H9 (cell line): ENCODE results near the gene MYO15A. TPM values are rescaled to one million over a fixed set of nuclear protein-coding genes. Genes with fewer than 3 reads are reported as not detected.

Source experiments
- DNase-seq: peaks from one replicate; pipeline ENCODE4 v3.0.0-alpha.2; 2017
- H2AFZ ChIP-seq: one replicate; pipeline ENCODE4 v1.6.1; 2013; ENCODE audit warnings: mild to moderate bottlenecking, low read length, control low read depth, moderate library complexity
- H2AK5ac ChIP-seq: 2 replicates; pipeline ENCODE4 v1.6.1; 2013; ENCODE audit warnings: low read length, control low read depth, mixed read lengths; ENCODE audit not compliant: insufficient read length
- H2BK120ac ChIP-seq: one replicate; pipeline ENCODE4 v1.6.1; 2013; ENCODE audit warnings: low read depth, mild to moderate bottlenecking, low read length, control low read depth, inconsistent platforms; ENCODE audit not compliant: poor library complexity, severe bottlenecking
- H2BK12ac ChIP-seq: 2 replicates; pipeline ENCODE4 v1.6.1; 2013; ENCODE audit warnings: low read length, control low read depth, mixed read lengths, low read depth; ENCODE audit not compliant: insufficient read length
- H2BK15ac ChIP-seq: 2 replicates; pipeline ENCODE4 v1.6.1; 2013; ENCODE audit warnings: low read depth, low read length, control low read depth
- H2BK20ac ChIP-seq: one replicate; pipeline ENCODE4 v1.6.1; 2013; ENCODE audit warnings: low read depth, mild to moderate bottlenecking, low read length, control low read depth, inconsistent platforms; ENCODE audit not compliant: poor library complexity, severe bottlenecking
- H2BK5ac ChIP-seq: 2 replicates; pipeline ENCODE4 v1.6.1; 2013; ENCODE audit warnings: low read length, control low read depth, mixed read lengths; ENCODE audit not compliant: insufficient read length
- H3K14ac ChIP-seq: 2 replicates; pipeline ENCODE4 v1.6.1; 2013; ENCODE audit warnings: low read length, control low read depth; ENCODE audit not compliant: insufficient read depth
- H3K18ac ChIP-seq: 2 replicates; pipeline ENCODE4 v1.6.1; 2013; ENCODE audit warnings: low read depth, mild to moderate bottlenecking, mixed read lengths, low read length, control low read depth; ENCODE audit not compliant: insufficient read length
- H3K23ac ChIP-seq: 2 replicates; pipeline ENCODE4 v1.6.1; 2013; ENCODE audit warnings: low read length, control low read depth, mixed read lengths, low read depth; ENCODE audit not compliant: insufficient read length
- H3K23me2 ChIP-seq: 2 replicates; pipeline ENCODE4 v1.6.1; 2013; ENCODE audit warnings: low read depth, mild to moderate bottlenecking, mixed read lengths, low read length, control low read depth; ENCODE audit not compliant: insufficient read length, poor library complexity, severe bottlenecking
- H3K27ac ChIP-seq: 2 replicates; pipeline ENCODE4 v1.5.1; 2013; ENCODE audit warnings: low read length, control low read depth, mixed read lengths, low read depth; ENCODE audit not compliant: insufficient read length
- H3K27me3 ChIP-seq: 2 replicates; pipeline ENCODE4 v1.6.1; 2013; ENCODE audit warnings: low read length, control low read depth, inconsistent platforms; ENCODE audit not compliant: insufficient read depth
- H3K4ac ChIP-seq: 2 replicates; pipeline ENCODE4 v1.6.1; 2013; ENCODE audit warnings: low read depth, mild to moderate bottlenecking, control low read depth, inconsistent platforms, low read length, moderate library complexity
- H3K4me1 ChIP-seq: 2 replicates; pipeline ENCODE4 v1.6.1; 2013; ENCODE audit warnings: low read length, control low read depth, inconsistent platforms; ENCODE audit not compliant: insufficient read depth
- H3K4me2 ChIP-seq: 2 replicates; pipeline ENCODE4 v1.6.1; 2013; ENCODE audit warnings: low read length, control low read depth, mixed read lengths; ENCODE audit not compliant: insufficient read length, insufficient read depth
- H3K56ac ChIP-seq: 2 replicates; pipeline ENCODE4 v1.6.1; 2013; ENCODE audit warnings: low read depth, mild to moderate bottlenecking, mixed read lengths, low read length, control low read depth; ENCODE audit not compliant: insufficient read length
- H3K79me1 ChIP-seq: 2 replicates; pipeline ENCODE4 v1.6.1; 2013; ENCODE audit warnings: low read depth, mild to moderate bottlenecking, moderate library complexity, low read length, control low read depth, inconsistent platforms; ENCODE audit not compliant: insufficient read depth, poor library complexity, severe bottlenecking
- H3K79me2 ChIP-seq: 2 replicates; pipeline ENCODE4 v1.6.1; 2013; ENCODE audit warnings: low read length, control low read depth, inconsistent platforms; ENCODE audit not compliant: insufficient read depth
- H3K9ac ChIP-seq: 2 replicates; pipeline ENCODE4 v1.6.1; 2013; ENCODE audit warnings: low read length, control low read depth, mixed read lengths; ENCODE audit not compliant: insufficient read length; ENCODE audit errors: extremely low read depth
- H3K9me3 ChIP-seq: one replicate; pipeline ENCODE4 v1.6.1; 2013; ENCODE audit warnings: low read depth, low read length, inconsistent platforms; ENCODE audit not compliant: control insufficient read depth
- H3T11ph ChIP-seq: one replicate; pipeline ENCODE4 v1.6.1; 2013; ENCODE audit warnings: mild to moderate bottlenecking, low read length, control low read depth, inconsistent platforms
- H4K20me1 ChIP-seq: one replicate; pipeline ENCODE4 v1.6.1; 2013; ENCODE audit not compliant: control insufficient read depth, insufficient read length, insufficient read depth
- H4K5ac ChIP-seq: 2 replicates; pipeline ENCODE4 v1.6.1; 2013; ENCODE audit warnings: low read depth, mild to moderate bottlenecking, mixed read lengths, low read length, control low read depth; ENCODE audit not compliant: insufficient read length
- H4K8ac ChIP-seq: replicated peaks from 2 replicates; pipeline ENCODE4 v1.6.1; 2013; ENCODE audit warnings: low read length, control low read depth, mixed read lengths, low read depth; ENCODE audit not compliant: insufficient read length
- H4K91ac ChIP-seq: 2 replicates; pipeline ENCODE4 v1.6.1; 2013; ENCODE audit warnings: low read depth, mild to moderate bottlenecking, moderate library complexity, mixed read lengths, low read length, control low read depth; ENCODE audit not compliant: insufficient read length
- H3K27ac Mint-ChIP-seq, 3 experiments: 2 replicates in 2 of 3; 3 replicates in 1 of 3; pipeline ENCODE4 v1.8.0; 2020 to 2021; ENCODE audit warnings: mixed read lengths in 3 of 3, mild to moderate bottlenecking in 1 of 3, moderate library complexity in 1 of 3
- H3K27me3 Mint-ChIP-seq: 2 replicates; pipeline ENCODE4 v1.8.0; 2021; ENCODE audit warnings: low read depth, mild to moderate bottlenecking, moderate library complexity, mixed read lengths
- H3K36me3 Mint-ChIP-seq, 3 experiments: 2 replicates in 2 of 3; 3 replicates in 1 of 3; pipeline ENCODE4 v1.8.0; 2020 to 2021; ENCODE audit warnings: low read depth in 3 of 3, mixed read lengths in 3 of 3; ENCODE audit not compliant: insufficient read depth in 1 of 3
- H3K4me1 Mint-ChIP-seq, 2 experiments: 2 replicates each; pipeline ENCODE4 v1.8.0; 2020; ENCODE audit warnings: mixed read lengths in 2 of 2
- H3K4me3 Mint-ChIP-seq, 2 experiments: 2 replicates in 1 of 2; 3 replicates in 1 of 2; pipeline ENCODE4 v1.8.0; 2020 to 2021; ENCODE audit warnings: mild to moderate bottlenecking in 2 of 2, mixed read lengths in 2 of 2, moderate library complexity in 1 of 2
- H3K9me3 Mint-ChIP-seq, 2 experiments: 2 replicates in 1 of 2; 3 replicates in 1 of 2; pipeline ENCODE4 v1.8.0; 2020; ENCODE audit warnings: mild to moderate bottlenecking in 2 of 2, mixed read lengths in 2 of 2, moderate library complexity in 1 of 2
- WGBS: extraction: QIAGEN DNeasy Blood & Tissue Kit; methylation state at CpG from one replicate; pipeline ENCODE4 v1.1.7; 2013; ENCODE audit warnings: missing lambda C conversion rate, low lambda C conversion rate, mixed read lengths; ENCODE audit not compliant: insufficient read length; ENCODE audit errors: extremely low coverage; 5-methylcytosine and 5-hydroxymethylcytosine counted together
- total RNA-seq: library from RNA; stranded (reverse); gene quantifications from 2 replicates; pipeline ENCODE4 v1.2.1, GENCODE V29; 2021
- TF ChIP-seq, protein P1 (sequence below): fragments of 200-600 bp; sonication (generic); conservative IDR thresholded peaks from 3 replicates; pipeline ENCODE4 v1.8.0; 2021; ENCODE audit warnings: antibody characterized with exemption, mild to moderate bottlenecking

Gene MYO15A
- total RNA-seq, 1 experiment from 2014 or later, result 2.5 TPM

DNA sequence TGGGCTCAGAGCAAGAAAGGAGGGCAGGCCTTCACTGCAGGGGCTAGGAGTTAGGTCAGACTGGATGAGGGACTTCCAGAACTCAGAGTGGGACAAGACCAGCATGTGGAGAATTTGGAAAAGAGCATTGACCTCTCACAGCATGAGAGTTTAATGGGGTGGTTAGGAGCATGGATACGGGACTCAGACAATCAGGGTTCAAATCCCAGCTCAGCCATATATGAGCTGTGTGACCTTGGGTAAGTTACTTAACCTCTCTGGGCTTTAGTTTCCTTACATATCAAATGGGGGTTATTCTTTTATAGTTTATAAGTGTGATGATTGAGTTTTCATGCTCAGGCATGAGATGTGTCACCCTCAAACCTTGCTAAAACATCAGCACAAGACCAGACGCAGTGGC is 37.7 kb downstream of the MYO15A start:
- Histone ChIP-seq H3K27ac (no peak overlapping the region), H4K8ac (no peak overlapping the region), H3K79me1 (no peaks in the 10 kb centered on the region), H2BK120ac (no peak overlapping the region), H3K9ac (no peak overlapping the region), H4K91ac (no peak overlapping the region), H3K18ac (no peak overlapping the region), H2BK20ac (no peak overlapping the region), H3K4me1 (peaks cover 3% of the 10 kb centered on the region; the same call in 1 of the 2 replicates), H4K5ac (no peak overlapping the region), H2AK5ac (no peak overlapping the region), H2BK12ac (no peak overlapping the region), H2BK15ac (no peak overlapping the region), H3K4me2 (no peak overlapping the region), H3T11ph (no peak overlapping the region), H4K20me1 (no peaks in the 10 kb centered on the region), H3K23me2 (no peaks in the 10 kb centered on the region), H3K9me3 (no peaks in the 10 kb centered on the region), H3K79me2 (no peaks in the 10 kb centered on the region), H3K4ac (no peak overlapping the region), H3K27me3 (no peaks in the 10 kb centered on the region), H3K14ac (no peak overlapping the region), H3K23ac (no peak overlapping the region), H2BK5ac (no peak overlapping the region), H3K56ac (no peak overlapping the region), H2AFZ (no peak overlapping the region)
- no peaks in the 10 kb centered on the region for H3K36me3 Mint-ChIP-seq
- H3K4me3 Mint-ChIP-seq, result no peak overlapping the region
- peaks cover 10% of the 10 kb centered on the region for H3K27me3 Mint-ChIP-seq
- no peak overlapping the region for H3K27ac Mint-ChIP-seq
- peaks cover 9 to 15% of the 10 kb centered on the region in 2 experiments for H3K4me1 Mint-ChIP-seq
- TF ChIP-seq, protein P1, sequence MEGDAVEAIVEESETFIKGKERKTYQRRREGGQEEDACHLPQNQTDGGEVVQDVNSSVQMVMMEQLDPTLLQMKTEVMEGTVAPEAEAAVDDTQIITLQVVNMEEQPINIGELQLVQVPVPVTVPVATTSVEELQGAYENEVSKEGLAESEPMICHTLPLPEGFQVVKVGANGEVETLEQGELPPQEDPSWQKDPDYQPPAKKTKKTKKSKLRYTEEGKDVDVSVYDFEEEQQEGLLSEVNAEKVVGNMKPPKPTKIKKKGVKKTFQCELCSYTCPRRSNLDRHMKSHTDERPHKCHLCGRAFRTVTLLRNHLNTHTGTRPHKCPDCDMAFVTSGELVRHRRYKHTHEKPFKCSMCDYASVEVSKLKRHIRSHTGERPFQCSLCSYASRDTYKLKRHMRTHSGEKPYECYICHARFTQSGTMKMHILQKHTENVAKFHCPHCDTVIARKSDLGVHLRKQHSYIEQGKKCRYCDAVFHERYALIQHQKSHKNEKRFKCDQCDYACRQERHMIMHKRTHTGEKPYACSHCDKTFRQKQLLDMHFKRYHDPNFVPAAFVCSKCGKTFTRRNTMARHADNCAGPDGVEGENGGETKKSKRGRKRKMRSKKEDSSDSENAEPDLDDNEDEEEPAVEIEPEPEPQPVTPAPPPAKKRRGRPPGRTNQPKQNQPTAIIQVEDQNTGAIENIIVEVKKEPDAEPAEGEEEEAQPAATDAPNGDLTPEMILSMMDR, result no peak
- no peaks in the 10 kb centered on the region for H3K9me3 Mint-ChIP-seq
- DNase-seq, result no peak
- WGBS, result no CpG with 5 or more reads among the region's 2 CpGs
